Loucy (cell line): ENCODE data around the gene RIMS1.

Source experiments
- H2AFZ ChIP-seq: fragments of 200-600 bp; sonication (generic); 2 replicates; pipeline ENCODE4 v1.6.0; 2016; ENCODE audit warnings: antibody characterized with exemption, mild to moderate bottlenecking, low read length, moderate library complexity
- H3F3A ChIP-seq: fragments of 200-600 bp; 2 replicates; pipeline ENCODE4 v1.6.0; 2016; ENCODE audit warnings: antibody characterized with exemption, low read depth, mild to moderate bottlenecking
- H3K27me3 ChIP-seq: fragments of 200-600 bp; sonication (generic); 2 replicates; pipeline ENCODE4 v1.6.1; 2014; ENCODE audit warnings: low read length, mild to moderate bottlenecking; ENCODE audit not compliant: insufficient read depth, poor library complexity, severe bottlenecking
- H3K36me3 ChIP-seq: fragments of 200-600 bp; sonication (generic); 2 replicates; pipeline ENCODE4 v1.6.1; 2016; ENCODE audit warnings: low read length; ENCODE audit not compliant: insufficient read depth
- H3K4me1 ChIP-seq: fragments of 200-600 bp; sonication (generic); 2 replicates; pipeline ENCODE4 v1.5.1; 2014; ENCODE audit warnings: low read length, mild to moderate bottlenecking; ENCODE audit not compliant: insufficient read depth, poor library complexity, severe bottlenecking
- H3K4me2 ChIP-seq: fragments of 200-600 bp; sonication (generic); 2 replicates; pipeline ENCODE4 v1.6.0; 2014; ENCODE audit warnings: antibody characterized with exemption, low read length, low read depth, mild to moderate bottlenecking; ENCODE audit not compliant: poor library complexity, severe bottlenecking
- H3K4me3 ChIP-seq: fragments of 200-600 bp; sonication (generic); 2 replicates; pipeline ENCODE4 v1.5.1; 2014; ENCODE audit warnings: low read length, mild to moderate bottlenecking, mixed read lengths; ENCODE audit not compliant: poor library complexity, severe bottlenecking
- H3K79me2 ChIP-seq: fragments of 200-600 bp; sonication (generic); 2 replicates; pipeline ENCODE4 v1.6.1; 2014; ENCODE audit warnings: low read length; ENCODE audit not compliant: insufficient read depth
- H3K9ac ChIP-seq: fragments of 200-600 bp; sonication (generic); 2 replicates; pipeline ENCODE4 v1.6.0; 2014; ENCODE audit warnings: mild to moderate bottlenecking, low read depth, low read length, moderate library complexity; ENCODE audit not compliant: poor library complexity, severe bottlenecking
- H3K9me2 ChIP-seq: fragments of 200-600 bp; sonication (generic); replicated peaks from 2 replicates; pipeline ENCODE4 v1.6.1; 2016; ENCODE audit warnings: low read depth, low read length, mixed read lengths
- H3K9me3 ChIP-seq: fragments of 200-600 bp; sonication (generic); 2 replicates; pipeline ENCODE4 v1.6.1; 2014; ENCODE audit warnings: mild to moderate bottlenecking, antibody characterized with exemption, low read length, low read depth; ENCODE audit not compliant: insufficient read depth
- H4K20me1 ChIP-seq: fragments of 200-600 bp; sonication (generic); 2 replicates; pipeline ENCODE4 v1.6.0; 2014; ENCODE audit warnings: antibody characterized with exemption, low read length, mild to moderate bottlenecking; ENCODE audit not compliant: insufficient read depth, poor library complexity, severe bottlenecking
- EZH2phosphoT487 ChIP-seq: fragments of 200-600 bp; IDR thresholded peaks from 2 replicates; pipeline ENCODE4 v1.6.1; 2018; ENCODE audit warnings: antibody characterized with exemption, mild to moderate bottlenecking, moderate library complexity, borderline replicate concordance
- TF ChIP-seq, protein P1 (sequence below): fragments of 200-600 bp; sonication (generic); conservative IDR thresholded peaks from 2 replicates; pipeline ENCODE4 v1.5.1; 2014; ENCODE audit warnings: mild to moderate bottlenecking, antibody characterized with exemption, low read length

The RIMS1 gene

DNA sequence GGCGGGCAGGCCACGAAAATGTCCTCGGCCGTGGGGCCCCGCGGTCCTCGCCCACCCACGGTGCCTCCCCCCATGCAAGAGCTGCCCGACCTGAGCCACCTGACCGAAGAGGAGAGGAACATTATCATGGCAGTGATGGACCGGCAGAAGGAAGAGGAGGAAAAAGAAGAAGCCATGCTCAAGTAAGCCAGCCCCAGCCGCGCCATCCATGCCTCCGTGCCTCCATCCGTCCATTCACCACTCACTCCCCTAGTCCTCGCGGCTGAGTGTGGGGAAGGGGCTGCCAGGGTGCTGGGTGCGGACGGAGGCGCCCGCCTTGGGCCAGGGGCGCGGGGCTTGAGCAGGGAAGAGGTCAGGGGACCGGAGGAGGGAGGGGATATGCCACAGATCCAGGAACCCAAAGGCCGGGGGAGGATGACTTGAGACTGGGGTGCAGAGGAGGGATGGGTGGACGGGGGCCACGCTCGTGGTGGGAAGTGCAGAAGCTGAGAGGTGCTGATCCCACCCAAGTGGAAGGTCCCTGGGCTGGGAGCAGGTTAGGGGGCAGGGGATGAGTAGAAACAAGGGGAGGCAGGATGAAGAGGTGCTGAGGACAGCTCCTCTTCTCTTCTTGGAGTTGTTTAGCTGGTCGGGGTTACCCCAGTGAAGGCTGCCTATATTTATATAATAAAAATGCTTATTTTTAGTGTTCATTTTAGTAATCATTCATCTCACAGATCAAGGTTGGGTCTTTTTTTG is 825 bp downstream of the RIMS1 start:
- Histone ChIP-seq H3K27me3 (no peaks in the 10 kb centered on the region), H2AFZ (no peak overlapping the region), H3K9me2 (no peaks in the 10 kb centered on the region), H3F3A (no peaks in the 10 kb centered on the region), H3K36me3 (no peaks in the 10 kb centered on the region), H3K9ac (no peak overlapping the region), H3K4me1 (no peaks in the 10 kb centered on the region), H4K20me1 (no peaks in the 10 kb centered on the region), H3K4me3 (no peak overlapping the region), H3K9me3 (no peaks in the 10 kb centered on the region), H3K79me2 (no peaks in the 10 kb centered on the region), H3K4me2 (no peak overlapping the region)
- TF ChIP-seq, protein P1, sequence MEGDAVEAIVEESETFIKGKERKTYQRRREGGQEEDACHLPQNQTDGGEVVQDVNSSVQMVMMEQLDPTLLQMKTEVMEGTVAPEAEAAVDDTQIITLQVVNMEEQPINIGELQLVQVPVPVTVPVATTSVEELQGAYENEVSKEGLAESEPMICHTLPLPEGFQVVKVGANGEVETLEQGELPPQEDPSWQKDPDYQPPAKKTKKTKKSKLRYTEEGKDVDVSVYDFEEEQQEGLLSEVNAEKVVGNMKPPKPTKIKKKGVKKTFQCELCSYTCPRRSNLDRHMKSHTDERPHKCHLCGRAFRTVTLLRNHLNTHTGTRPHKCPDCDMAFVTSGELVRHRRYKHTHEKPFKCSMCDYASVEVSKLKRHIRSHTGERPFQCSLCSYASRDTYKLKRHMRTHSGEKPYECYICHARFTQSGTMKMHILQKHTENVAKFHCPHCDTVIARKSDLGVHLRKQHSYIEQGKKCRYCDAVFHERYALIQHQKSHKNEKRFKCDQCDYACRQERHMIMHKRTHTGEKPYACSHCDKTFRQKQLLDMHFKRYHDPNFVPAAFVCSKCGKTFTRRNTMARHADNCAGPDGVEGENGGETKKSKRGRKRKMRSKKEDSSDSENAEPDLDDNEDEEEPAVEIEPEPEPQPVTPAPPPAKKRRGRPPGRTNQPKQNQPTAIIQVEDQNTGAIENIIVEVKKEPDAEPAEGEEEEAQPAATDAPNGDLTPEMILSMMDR: no peak
- TF ChIP-seq EZH2phosphoT487: no peak

DNA sequence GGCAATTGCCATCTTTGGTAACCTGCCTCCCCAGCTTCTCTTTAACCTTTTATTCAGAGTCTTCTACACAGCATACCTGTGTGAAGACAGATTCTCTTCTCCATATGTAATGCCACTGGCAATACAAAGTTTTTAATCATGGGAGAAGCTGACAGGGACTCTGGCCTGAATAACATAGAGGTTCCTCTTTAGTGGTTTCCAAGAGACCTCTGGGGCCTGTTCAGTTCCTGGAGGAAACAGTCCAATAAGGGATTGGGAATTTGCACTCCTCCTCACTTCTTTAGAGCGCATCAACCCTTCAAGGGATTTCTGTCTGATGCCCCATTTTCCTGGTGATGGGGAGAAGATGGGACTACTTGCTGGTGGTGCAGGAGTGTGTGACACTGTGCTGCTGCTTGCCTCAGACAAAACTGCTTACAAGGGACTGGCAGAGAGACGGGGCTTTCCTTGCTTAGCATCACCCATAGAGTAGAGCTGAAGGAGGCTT is 1.4 kb downstream of the RIMS1 start:
- no peak overlapping the region for H3K4me3 ChIP-seq
- H3K9ac ChIP-seq: no peak overlapping the region
- no peaks in the 10 kb centered on the region for H3F3A ChIP-seq
- no peaks in the 10 kb centered on the region for H3K9me3 ChIP-seq
- no peaks in the 10 kb centered on the region for H4K20me1 ChIP-seq
- no peaks in the 10 kb centered on the region for H3K36me3 ChIP-seq
- no peaks in the 10 kb centered on the region for H3K27me3 ChIP-seq
- TF ChIP-seq, protein P1: no peak
- TF ChIP-seq EZH2phosphoT487: no peak
- no peaks in the 10 kb centered on the region for H3K4me1 ChIP-seq
- H3K4me2 ChIP-seq: no peak overlapping the region
- no peak overlapping the region for H2AFZ ChIP-seq
- no peaks in the 10 kb centered on the region for H3K9me2 ChIP-seq
- no peaks in the 10 kb centered on the region for H3K79me2 ChIP-seq

DNA sequence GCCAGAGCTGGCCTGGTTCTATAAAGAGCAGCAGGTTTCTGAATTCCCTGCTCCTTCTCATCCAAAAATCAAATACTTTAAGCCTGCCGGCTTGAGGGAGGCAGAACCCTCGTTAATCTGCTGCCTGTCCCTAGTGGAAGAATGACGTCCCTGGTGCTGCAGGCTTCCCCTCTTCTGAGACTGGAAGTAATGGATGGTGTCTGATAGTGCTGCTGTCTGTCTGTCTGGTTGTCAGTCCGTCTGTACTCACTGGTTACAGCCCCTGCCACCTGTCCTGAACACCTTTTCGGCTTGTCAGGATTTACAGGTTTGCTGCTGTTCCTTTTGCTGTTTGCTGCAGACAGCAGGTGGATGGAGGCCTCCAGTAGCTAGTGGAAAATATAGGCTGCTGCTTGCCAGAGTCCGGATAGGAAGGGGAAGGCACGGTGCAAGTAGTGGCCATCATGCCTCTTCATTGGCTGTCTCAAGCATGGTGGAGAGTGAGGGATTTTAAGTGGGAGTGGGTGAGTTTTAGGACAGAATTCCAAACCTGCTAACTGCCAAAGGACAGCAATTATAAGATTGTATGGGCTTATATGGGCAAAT is 2.5 kb downstream of the RIMS1 start:
- Histone ChIP-seq H3K27me3 (no peaks in the 10 kb centered on the region), H3K9me3 (no peaks in the 10 kb centered on the region), H3K9ac (no peak overlapping the region), H3F3A (no peaks in the 10 kb centered on the region), H3K4me1 (no peaks in the 10 kb centered on the region), H2AFZ (no peak overlapping the region), H3K4me2 (no peak overlapping the region), H3K4me3 (no peak overlapping the region), H4K20me1 (no peaks in the 10 kb centered on the region), H3K9me2 (no peaks in the 10 kb centered on the region), H3K36me3 (no peaks in the 10 kb centered on the region), H3K79me2 (no peaks in the 10 kb centered on the region)
- no peak for TF ChIP-seq EZH2phosphoT487
- TF ChIP-seq, protein P1: no peak
